HG02798 (cell line): ENCODE data around the gene COG1.

Source experiments
- ATAC-seq: cut with Tn5 transposase; IDR thresholded peaks from one replicate; pipeline ENCODE4 v1.9.1; 2021; ENCODE audit warnings: mild to moderate bottlenecking; ENCODE audit not compliant: unreplicated experiment, poor library complexity

The COG1 gene

GRCh38 chr17:73198201-73198929 lies 5.5 kb downstream of the COG1 start:
- ATAC-seq, result no peak

DNA sequence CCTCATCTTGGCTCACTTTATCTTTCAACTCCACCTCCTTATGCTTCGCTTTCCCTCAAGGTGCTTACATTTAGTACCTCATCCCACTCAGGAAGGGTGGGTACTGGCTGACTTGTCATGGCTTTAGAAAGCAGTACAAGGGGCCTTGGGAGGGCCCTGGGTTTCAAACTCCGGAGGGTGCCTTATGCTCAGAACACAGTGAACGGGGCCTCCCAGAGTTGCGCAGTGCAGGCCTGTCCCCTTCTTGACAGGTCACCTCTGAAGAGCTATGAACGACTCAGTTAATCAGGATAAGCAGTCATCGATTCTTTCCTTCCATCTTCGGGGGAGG lies 6.0 kb downstream of the COG1 start:
- no peak for ATAC-seq

GRCh38 chr17:73199751-73200317 lies 7.0 kb downstream of the COG1 start:
- ATAC-seq, result no peak

GRCh38 chr17:73200476-73200875 lies 7.6 kb downstream of the COG1 start:
- no peak for ATAC-seq

DNA sequence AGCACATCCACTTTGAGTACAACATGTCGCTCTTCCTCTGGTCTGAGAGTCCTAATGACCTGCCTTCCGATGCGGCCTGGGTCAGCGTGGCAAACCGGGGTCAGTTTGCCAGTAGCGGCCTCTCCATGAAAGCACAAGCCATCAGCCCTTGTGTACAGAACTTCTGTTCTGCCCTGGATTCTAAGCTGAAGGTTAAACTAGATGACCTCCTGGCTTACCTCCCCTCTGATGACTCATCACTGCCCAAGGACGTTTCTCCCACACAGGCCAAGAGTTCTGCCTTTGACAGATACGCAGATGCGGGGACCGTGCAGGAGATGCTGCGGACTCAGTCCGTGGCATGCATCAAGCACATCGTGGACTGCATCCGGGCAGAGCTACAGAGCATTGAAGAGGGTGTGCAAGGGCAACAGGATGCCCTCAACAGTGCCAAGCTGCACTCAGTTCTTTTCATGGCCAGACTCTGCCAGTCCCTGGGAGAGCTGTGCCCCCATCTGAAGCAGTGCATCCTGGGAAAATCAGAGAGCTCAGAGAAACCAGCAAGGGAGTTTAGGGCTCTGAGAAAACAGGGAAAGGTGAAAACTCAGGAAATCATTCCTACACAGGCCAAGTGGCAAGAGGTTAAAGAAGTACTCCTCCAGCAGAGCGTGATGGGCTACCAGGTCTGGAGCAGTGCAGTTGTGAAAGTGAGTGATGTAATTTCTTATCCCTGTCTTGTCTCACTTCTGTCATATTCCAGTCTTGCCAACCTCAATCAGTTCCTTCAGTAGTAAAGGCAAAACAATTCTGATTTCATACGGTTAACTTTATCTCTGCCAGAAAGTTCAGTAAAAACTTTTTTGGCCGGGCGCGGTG lies 8.6 kb downstream of the COG1 start:
- no peak for ATAC-seq

- no peak for ATAC-seq
Observed at GRCh38 chr17:73203135-73203787, 10.4 kb downstream of the COG1 start.

- no peak for ATAC-seq
Observed at GRCh38 chr17:73203788-73204479, 11.1 kb downstream of the COG1 start.

GRCh38 chr17:73205459-73205961 lies 12.7 kb downstream of the COG1 start:
- no peak for ATAC-seq

GRCh38 chr17:73208139-73208827 lies 15.4 kb downstream of the COG1 start:
- ATAC-seq, result no peak

- ATAC-seq, result no peak
Observed at GRCh38 chr17:73209436-73209835, 16.6 kb downstream of the COG1 start.

GRCh38 chr17:73210002-73210678 lies 17.3 kb downstream of the COG1 start:
- no peak for ATAC-seq

DNA sequence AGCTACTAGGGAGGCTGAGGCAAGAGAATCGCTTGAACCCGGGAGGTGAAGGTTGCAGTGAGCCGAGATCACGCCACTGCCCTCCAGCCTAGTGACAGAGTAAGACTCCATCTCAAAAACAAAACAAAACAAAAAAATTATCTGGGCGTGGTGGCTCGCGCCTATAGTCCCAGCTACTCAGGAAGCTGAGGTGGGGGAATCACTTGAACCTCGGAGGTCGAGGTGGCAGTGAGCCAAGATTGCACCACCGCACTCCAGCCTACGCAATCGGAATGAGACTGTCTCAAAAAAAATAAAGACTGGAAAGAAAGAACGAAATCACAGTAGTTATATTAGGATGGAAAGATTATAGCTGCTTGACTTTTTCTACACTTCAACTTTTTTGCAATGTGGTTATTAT lies 18.9 kb downstream of the COG1 start:
- ATAC-seq, result no peak

- no peak for ATAC-seq
Observed at GRCh38 chr17:73214008-73214407, 21.2 kb downstream of the COG1 start.

DNA sequence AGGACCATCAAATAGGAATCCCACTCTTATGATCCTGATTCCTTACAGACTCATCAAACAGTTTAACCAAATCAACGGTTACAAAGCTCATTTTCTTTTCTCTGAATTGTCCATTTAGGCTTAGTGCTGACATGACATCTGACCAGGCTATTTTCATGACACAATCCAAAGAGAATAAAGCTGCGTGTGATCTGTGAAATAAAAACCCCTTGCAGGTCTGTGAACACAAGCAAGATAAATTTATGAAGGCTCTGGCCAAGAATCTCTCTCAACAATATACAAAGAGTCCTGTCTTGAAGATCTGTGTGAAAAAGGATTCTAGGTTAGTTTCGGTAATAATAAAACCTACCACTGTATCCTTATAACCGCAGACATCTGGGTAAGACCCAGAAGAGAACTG lies 22.0 kb downstream of the COG1 start:
- ATAC-seq, result no peak

GRCh38 chr17:73215447-73215846 lies 22.6 kb downstream of the COG1 start:
- no peak for ATAC-seq

- ATAC-seq, result no peak
Observed at GRCh38 chr17:73223626-73224230, 30.9 kb downstream of the COG1 start.

- ATAC-seq, result no peak
Observed at GRCh38 chr17:73224237-73224636, 31.4 kb downstream of the COG1 start.

GRCh38 chr17:73224663-73225305 lies 31.9 kb downstream of the COG1 start:
- ATAC-seq, result no peak
